Activated CD8-positive, alpha-beta memory T cell treated with anti-CD3 and anti-CD28 coated beads, Interleukin-2, amount 50 U/mL, for 24 hours (primary cell): ENCODE measurements around the gene EPSTI1.

Experiments used
- DNase-seq: peaks from one replicate; pipeline ENCODE4 v3.0.0-alpha.2; 2020; ENCODE audit errors: extremely low read depth

EPSTI1 gene

DNA sequence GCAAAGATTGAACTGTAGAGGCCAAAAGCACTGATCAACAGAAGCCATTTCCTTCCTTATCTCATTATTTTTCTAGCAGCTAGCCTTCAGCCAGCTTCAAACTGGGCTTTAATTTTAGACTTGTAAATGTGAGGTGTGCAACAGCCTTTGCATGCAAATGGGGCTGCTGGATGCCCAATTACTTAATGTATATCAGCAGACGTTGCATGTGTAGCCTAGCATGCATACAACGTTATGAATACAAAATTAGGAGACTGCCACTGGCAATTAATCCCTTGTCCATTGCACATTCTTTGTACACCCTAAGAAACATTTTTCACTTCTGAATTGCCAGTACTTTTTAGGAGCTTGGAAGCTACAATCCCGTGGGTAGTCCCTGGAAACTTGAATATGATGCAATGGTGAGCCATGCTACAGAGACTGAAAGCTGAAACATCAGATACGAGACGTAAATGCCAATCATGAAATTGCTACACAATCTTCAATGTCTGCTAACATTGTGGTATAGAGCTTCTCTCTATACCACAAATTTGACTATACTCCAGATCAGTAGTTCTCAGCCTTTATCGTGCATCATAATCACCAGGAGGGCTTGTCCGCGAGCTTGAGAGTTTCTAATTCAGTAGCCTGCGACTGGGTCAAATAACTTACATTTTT, 20.2 kb downstream of the EPSTI1 start:
- no peak for DNase-seq

DNA sequence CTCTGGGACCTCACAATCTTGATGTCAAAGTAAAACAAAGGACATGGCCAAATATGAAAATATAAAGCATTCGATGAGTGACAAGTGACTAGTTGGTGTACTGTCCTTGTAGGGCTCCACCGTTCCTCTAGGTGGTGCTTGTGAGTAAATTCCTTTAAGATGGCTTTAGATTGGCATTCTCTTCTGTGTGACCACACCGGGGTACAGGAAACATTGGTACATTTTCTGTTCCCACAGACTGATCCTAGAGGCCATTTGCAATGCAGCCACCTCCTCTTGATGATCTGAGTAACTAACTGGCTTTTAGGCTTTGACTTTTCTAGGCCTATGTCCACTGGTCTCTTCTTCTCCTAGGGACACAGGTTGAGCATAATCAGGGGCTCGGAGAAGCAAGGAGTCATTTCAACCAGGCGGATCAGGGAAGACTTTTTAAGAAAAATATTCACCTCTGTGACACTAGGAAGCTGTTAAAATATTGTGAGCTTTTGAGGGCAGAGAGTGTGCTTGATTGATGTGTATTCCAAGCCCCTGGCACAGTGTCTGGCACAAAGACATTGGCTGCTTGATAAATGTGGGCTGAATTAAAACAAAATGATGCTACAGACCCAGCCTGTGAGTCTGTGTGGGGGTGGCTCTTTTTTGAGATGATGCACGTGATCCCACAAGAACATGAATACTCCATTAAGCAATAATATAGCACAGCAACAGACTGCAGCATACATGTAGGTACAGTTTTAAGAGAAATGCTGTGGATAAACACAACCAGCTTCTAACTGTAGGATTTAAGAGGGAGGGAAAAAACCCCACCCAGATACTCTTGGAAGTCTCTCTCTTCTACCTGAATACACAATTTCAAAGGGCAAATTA, 21.0 kb downstream of the EPSTI1 start:
- no peak for DNase-seq

GRCh38 chr13:42969565-42970172, 22.4 kb downstream of the EPSTI1 start:
- peak; percentile 54 for DNase-seq

GRCh38 chr13:42968906-42969305, 23.1 kb downstream of the EPSTI1 start:
- DNase-seq: no peak

GRCh38 chr13:42967660-42968059, 24.4 kb downstream of the EPSTI1 start:
- no peak for DNase-seq

DNA sequence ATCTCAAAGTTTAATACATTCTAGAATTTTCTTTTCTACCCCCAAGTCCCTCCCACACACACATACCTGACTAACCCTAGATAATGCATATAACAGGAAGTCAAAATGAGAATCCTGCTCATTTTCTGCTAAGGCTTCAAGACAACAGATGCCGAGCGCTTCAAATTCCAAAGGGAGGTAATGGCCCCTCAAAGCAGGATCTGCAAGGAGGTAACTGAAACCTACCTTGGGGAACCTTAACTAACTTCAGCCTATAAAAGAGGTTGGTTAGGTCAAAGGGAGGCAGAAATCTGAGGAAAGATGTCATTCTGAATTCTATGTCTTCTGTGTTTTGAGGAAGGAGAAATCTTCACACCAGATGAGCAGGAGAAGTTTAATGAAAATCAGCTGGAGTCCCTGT, 26.8 kb downstream of the EPSTI1 start:
- no peak for DNase-seq

GRCh38 chr13:42964761-42965161, 27.3 kb downstream of the EPSTI1 start:
- DNase-seq: no peak

DNA sequence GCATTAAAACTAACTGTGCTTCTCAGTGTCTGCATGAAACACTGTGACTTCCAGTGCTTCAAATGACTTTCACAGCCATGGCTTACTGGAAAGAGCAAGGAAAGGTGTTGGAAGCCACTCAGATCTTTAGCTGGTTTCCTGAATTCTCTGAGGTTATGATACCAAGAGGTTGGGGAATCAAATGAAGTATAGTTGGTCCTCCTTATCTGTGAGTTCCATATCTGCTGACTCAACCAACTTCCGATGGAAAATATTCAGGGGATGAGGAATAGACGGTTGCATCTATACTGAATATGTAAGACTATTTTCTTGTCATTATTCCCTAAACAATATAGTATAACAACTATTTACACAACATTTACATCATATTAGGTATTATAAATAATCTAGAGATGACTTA, 32.4 kb downstream of the EPSTI1 start:
- no peak for DNase-seq

DNA sequence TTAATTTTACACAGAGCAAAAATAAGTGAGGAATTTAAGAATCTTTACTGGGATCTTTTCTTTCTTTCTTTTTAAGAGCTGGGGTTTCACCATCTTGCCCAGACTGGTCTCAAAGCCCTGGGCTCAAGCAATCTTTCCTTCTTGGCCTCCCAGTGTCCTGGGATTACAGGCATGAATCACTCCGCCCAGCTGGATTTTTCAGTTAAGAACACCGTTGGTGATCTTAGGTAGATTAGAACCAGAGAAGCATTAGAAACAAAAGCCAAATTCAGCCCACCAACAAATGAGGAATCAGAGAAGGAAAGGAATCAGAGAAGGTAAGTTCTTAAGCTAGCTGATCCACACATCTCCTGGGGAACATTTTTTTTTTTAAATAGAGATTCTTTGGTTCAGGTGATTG, 34.2 kb downstream of the EPSTI1 start:
- no peak for DNase-seq

GRCh38 chr13:42950181-42950580, 41.9 kb downstream of the EPSTI1 start:
- DNase-seq: no peak

- DNase-seq: no peak
Observed at GRCh38 chr13:42947925-42948324, 44.1 kb downstream of the EPSTI1 start.

- no peak for DNase-seq
Observed at GRCh38 chr13:42946927-42947326, 45.1 kb downstream of the EPSTI1 start.

DNA sequence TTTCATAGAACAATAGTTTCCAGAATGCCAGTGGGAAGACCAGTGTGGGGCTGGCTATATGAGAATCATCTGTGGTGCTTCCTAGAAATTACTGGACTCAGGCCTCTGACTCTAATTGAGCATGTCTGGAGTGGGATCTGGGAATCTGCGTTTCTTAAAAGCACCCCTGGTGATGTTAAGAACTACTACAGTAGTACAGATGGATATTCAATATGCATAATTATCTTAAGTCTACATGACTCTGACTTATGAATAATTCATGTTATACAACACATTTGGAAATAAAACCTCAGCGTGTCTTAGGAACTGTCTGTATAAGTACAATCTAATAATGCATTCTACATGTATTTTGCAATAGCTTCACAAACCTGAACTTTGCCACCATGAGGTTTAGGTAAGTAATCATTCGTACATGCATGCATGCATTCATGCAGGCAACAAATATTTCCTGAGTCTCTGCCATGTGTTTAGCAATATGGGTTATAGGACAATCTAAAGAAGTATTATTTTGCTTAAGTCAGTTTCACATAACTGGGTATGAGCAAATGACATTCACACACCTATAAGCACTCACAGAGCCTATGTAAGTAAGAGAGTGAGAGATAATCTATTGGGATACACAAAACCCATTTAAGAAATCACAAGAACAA, 62.0 kb downstream of the EPSTI1 start:
- no peak for DNase-seq

DNA sequence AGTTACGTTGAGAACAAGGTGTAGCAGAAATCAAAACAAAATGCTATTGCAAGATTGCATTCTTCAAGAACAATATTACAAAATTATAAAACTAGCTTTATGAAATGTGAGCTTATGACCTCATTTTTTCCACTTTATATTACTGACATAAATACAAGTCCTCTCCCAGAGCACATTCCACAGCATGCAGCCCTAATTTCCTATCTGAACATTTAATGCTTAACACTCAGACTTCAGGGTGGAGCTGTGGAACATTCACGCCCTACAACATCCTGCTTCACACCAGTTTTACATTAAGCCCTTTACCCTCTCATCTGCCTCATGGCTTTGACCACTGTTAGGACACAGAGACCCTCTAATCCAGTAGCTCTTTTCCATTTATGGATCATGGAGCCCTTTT, 65.5 kb downstream of the EPSTI1 start:
- DNase-seq: no peak

DNA sequence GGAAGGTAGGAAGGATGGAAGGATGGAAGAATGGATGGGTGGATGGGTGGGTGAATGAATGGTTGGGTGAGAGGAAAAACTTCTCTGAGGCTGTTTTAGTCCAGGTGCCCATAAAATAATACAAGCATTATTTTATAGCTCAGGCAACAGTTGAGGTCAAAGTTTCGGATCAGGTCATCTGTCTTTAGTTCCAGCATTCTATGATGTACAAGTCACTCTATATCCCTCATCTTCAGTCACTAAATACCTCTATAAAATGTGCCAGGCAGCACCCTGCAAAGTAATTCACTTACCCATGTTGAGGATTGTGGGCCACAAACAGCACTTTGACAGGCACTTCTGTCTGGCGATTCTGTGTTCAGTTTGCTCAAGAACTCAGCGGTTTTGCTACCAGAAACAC, 66.0 kb downstream of the EPSTI1 start:
- no peak for DNase-seq

GRCh38 chr13:42925626-42926025, 66.4 kb downstream of the EPSTI1 start:
- DNase-seq: no peak

DNA sequence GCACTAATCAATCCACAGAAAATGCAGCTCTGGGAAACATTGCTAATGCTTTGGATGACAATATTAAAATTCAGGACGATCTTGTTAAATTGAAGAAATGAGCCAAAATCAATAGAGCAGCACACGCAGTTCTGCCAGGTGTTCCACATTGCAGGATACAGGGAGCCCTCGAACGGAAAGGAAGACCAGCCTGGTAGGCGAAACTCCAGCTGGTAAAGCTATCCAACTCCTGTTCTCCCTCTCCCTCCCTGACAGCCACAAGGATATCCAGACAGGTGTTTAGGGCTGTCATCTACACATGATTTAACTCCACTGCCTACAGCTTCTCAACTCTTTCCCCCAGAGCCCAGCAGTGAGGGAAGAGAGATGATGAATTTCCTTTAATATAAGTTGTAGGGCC, 67.7 kb downstream of the EPSTI1 start:
- DNase-seq: no peak

DNA sequence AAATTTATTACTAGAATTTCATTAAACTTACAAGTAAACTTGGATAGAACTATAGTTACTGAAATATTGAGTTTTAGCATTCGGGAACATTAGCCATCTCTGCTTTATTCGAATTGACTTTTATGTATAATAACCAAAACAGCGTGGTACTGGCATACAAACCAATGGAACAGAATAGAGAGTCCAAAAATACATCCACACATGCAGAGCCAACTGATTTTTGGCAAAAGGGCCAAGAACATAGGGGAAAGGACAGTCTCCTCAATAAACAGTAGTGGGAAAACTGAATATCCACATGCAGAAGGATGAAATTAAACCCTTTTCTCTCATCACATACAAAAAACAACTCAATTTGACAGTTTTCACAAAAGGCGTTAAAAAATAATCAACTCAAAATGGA, 84.3 kb downstream of the EPSTI1 start:
- DNase-seq: no peak

- DNase-seq: no peak
Observed at GRCh38 chr13:42906257-42906656, 85.8 kb downstream of the EPSTI1 start.

- DNase-seq: no peak
Observed at GRCh38 chr13:42905579-42905978, 86.5 kb downstream of the EPSTI1 start.

DNA sequence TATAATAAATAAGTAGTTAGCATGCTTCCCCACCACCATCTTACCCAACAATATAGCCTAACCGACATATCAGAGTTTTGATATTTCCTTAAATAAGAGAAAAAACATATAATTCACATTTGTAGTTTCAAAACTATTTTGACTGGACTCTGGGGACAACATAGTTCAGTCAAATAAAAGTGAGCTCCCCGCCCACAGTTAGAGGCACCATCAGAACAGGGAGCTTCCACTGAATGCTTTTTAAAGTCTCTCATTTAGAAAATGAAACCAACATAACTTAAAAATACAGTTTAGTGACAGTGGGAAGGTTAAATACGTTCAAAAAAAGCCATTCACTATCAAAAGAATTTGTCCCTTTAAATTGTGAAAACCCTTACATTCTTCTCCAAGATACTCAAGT, 92.8 kb downstream of the EPSTI1 start:
- DNase-seq: no peak

DNA sequence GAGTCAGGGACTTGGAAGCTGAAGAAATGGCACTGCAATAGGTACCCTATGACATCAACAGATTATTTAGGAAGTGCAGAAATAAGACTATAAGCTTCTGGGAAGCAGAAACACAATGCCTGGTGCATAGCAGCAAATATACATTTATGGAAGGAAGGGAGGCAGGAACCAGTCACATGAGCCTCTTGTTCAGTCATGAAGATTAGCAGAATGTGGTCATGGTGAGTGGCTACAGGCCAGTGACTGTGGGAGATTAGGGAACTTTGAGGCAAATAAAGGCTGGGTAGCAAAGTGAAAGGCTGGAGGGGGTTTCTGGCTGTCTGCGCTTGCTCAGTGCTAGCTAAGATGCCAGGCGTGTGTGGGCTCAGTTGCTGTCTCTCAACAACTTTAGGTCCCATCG, 96.3 kb downstream of the EPSTI1 start:
- DNase-seq: no peak
